ENCODE data around the gene SCYL2. TPM values are rescaled to one million over a fixed set of nuclear protein-coding genes. Genes with fewer than 3 reads are reported as not detected.
"Not testable (repeated sequence)": the region's sequence is repeated elsewhere in the genome, so short reads cannot be mapped to it uniquely, and the experiment has no call there.

Gene SCYL2
- total and polyA plus RNA-seq, 8 donors = 6.7 to 25.0 (median 15.6) TPM

- no peak for TF ChIP-seq CTCF (IDR thresholded peaks at IDR 0.05)
- no peak overlapping the region for H3K4me3 ChIP-seq
- FAIRE-seq (no peak), DNase-seq (no peak), ATAC-seq (no peak)
- no peaks in the 10 kb centered on the region for H3K27me3 ChIP-seq
- H3K27ac ChIP-seq = no peak overlapping the region
- intact Hi-C loops (cut with DNase I) = no loop called here
- no peaks in the 10 kb centered on the region for H3K9me3 ChIP-seq
- H3K36me3 ChIP-seq = no peaks in the 10 kb centered on the region
- H3K4me1 ChIP-seq = no peaks in the 10 kb centered on the region
Observed at GRCh38 chr12:100225491-100225890, 41.5 kb upstream of the SCYL2 start.

DNA sequence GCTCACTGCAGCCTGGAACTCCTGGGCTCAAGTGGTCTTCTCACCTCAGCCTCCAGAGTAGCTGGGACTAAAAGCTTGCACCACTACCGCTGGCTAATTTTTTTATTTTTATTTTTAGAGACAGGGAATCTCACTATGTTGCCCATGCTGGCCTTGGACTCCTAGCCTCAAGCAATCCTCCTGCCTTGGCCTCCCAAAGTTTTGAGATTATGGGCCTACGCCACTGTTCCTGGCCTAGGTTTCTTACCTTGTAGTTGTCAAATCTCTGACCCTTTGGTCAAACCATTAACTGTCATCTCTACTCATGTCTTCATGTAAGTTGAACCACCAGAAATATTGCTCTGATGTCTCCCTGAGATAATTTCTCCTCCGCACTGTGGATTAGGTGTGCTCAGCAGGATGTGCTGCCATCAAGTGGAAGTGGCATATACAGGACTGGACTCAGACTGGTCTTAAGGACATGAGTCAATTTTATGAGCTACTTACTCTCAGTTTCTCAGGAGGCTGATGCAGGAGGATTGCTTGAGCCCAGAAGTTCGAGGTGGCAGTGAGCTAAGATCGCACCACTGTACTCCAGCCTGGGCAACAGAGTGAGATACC lies 37.8 kb upstream of the SCYL2 start:
- ATAC-seq (peak in 2 of 4 donors; percentile 32 to 53), FAIRE-seq (no peak)

DNA sequence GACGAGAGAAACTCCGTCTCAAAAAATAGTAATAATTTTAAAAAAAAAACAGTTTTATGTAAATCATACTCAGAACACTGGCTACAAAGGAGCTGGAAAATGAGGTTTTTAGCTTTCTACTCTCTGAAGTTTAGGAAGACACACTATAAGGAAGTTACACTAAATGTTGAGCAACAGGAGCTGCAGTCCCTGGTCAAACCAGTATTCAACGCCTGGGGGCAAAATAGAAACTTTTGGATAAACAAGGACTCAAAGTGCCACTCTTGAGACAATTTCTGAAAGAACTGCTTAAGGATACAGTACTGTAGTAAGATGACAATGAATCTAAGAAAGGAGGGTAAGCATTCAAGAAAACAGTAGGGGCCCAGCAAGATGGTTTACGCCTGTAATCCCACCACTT lies 37.1 kb upstream of the SCYL2 start:
- H3K27ac ChIP-seq = no peak overlapping the region
- no peaks in the 10 kb centered on the region for H3K27me3 ChIP-seq
- TF ChIP-seq CTCF (IDR thresholded peaks at IDR 0.05) = no peak
- WGBS, 2 donors = 91 to 92% methylated on average over 4 of the region's 4 CpGs
- DNase-seq = no peak
- peak in 1 of 4 donors; percentile 44 for ATAC-seq
- H3K36me3 ChIP-seq = no peaks in the 10 kb centered on the region
- H3K4me3 ChIP-seq = no peak overlapping the region
- intact Hi-C loops (cut with DNase I) = loop anchor here in 2 of 3 donors (10.0 kb wide), 2 partner anchors 315 to 325 kb away; no protein-coding TSS in a partner anchor
- no peaks in the 10 kb centered on the region for H3K9me3 ChIP-seq
- no peaks in the 10 kb centered on the region for H3K4me1 ChIP-seq
- no peak for FAIRE-seq

More for the DNA sequence above, 37.8 kb upstream of the SCYL2 start:
- DNase-seq = no peak
- intact Hi-C loops (cut with DNase I) = no loop called here
- Histone ChIP-seq H3K27ac (no peak overlapping the region), H3K4me1 (no peaks in the 10 kb centered on the region), H3K4me3 (no peak overlapping the region), H3K9me3 (no peaks in the 10 kb centered on the region), H3K36me3 (no peaks in the 10 kb centered on the region), H3K27me3 (no peaks in the 10 kb centered on the region)
- TF ChIP-seq CTCF (IDR thresholded peaks at IDR 0.05) = no peak
- 96 to 97% methylated on average over 5 of the region's 5 CpGs for WGBS, 2 donors

- not testable (repeated sequence) for H3K27ac ChIP-seq, FAIRE-seq, DNase-seq, H3K4me1 ChIP-seq, ATAC-seq, H3K4me3 ChIP-seq, H3K27me3 ChIP-seq, H3K36me3 ChIP-seq, H3K9me3 ChIP-seq
- intact Hi-C loops (cut with DNase I) = loop anchor here in 2 of 3 donors (10.0 kb wide), 2 partner anchors 313 to 323 kb away; no protein-coding TSS in a partner anchor
- WGBS, 2 donors = 77 to 87% methylated on average over 3 of the region's 3 CpGs
Observed at GRCh38 chr12:100231873-100232272, 35.1 kb upstream of the SCYL2 start.

DNA sequence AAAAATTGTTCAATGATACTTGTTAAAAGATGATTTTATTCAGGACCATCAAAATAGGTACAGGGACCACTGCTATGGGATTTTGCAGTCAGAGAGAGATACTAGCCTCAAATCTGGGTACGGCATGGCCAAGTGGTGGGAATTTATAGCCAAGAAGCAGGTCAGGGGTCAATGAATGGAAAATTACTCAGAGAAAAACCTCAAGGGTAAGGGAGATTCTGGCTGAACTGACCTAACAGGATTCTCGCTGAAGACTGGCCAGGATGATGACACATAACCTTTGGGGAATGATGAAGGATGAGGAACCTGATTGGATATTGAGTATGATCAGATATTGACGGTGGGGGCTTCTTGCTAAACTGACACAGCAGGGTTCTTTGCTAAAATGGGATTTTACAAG lies 32.8 kb upstream of the SCYL2 start:
- FAIRE-seq (no peak), DNase-seq (no peak), ATAC-seq (peak in 1 of 4 donors; percentile 44)
- intact Hi-C loops (cut with DNase I) = loop anchor here in 2 of 3 donors (10.0 kb wide), 2 partner anchors 311 to 321 kb away; no protein-coding TSS in a partner anchor
- Histone ChIP-seq H3K4me1 (no peaks in the 10 kb centered on the region), H3K9me3 (no peaks in the 10 kb centered on the region), H3K36me3 (no peaks in the 10 kb centered on the region), H3K27me3 (no peaks in the 10 kb centered on the region), H3K4me3 (no peak overlapping the region), H3K27ac (no peak overlapping the region)
- no peak for TF ChIP-seq CTCF (IDR thresholded peaks at IDR 0.05)
- WGBS, 2 donors = 26 to 35% methylated on average over 3 of the region's 3 CpGs
